Activated T-helper 1 cell treated with anti-CD3 and anti-CD28 coated beads, Interleukin-12 subunit alpha, Interleukin-12 subunit beta, Interleukin-2, Interleukin-4 antibody, amounts not matched to agents 30 ng/mL and 10 ng/mL and 1 ng/mL, durations not matched to agents 14 hours and 24 hours and 36 hours (primary cell): ENCODE measurements around the gene GPC3. TPM values are rescaled to one million over a fixed set of nuclear protein-coding genes. Genes with fewer than 3 reads are reported as not detected.

ENCODE experiments used
- DNase-seq: peaks from one replicate; pipeline ENCODE4 v3.0.0; 2021; ENCODE audit warnings: low spot score
- H3K27ac Mint-ChIP-seq: one replicate; pipeline ENCODE4 v1.8.0; 2021; ENCODE audit warnings: mild to moderate bottlenecking, mixed read lengths
- H3K27me3 Mint-ChIP-seq: one replicate; pipeline ENCODE4 v1.8.0; 2022; ENCODE audit warnings: mild to moderate bottlenecking, moderate library complexity, mixed read lengths; ENCODE audit not compliant: insufficient read depth
- H3K36me3 Mint-ChIP-seq: one replicate; pipeline ENCODE4 v1.8.0; 2021; ENCODE audit warnings: low read depth, mixed read lengths
- H3K4me1 Mint-ChIP-seq: one replicate; pipeline ENCODE4 v1.8.0; 2021; ENCODE audit warnings: low read depth, mixed read lengths
- H3K4me3 Mint-ChIP-seq: one replicate; pipeline ENCODE4 v1.8.0; 2021; ENCODE audit warnings: mild to moderate bottlenecking, moderate library complexity, mixed read lengths
- H3K9me3 Mint-ChIP-seq: one replicate; pipeline ENCODE4 v1.8.0; 2021; ENCODE audit warnings: mixed read lengths
- intact Hi-C: fragments of 100-400 bp; cut with micrococcal nuclease; formaldehyde crosslinking; loops from one replicate; pipeline ENCODE4 v1.15.1; 2024
- total RNA-seq: library from RNA; stranded (reverse); gene quantifications from 2 replicates; pipeline ENCODE4 v1.2.3, GENCODE V29; 2022

Gene GPC3
- total RNA-seq, 1 donor from 2014 or later, result 0.39 TPM

DNA sequence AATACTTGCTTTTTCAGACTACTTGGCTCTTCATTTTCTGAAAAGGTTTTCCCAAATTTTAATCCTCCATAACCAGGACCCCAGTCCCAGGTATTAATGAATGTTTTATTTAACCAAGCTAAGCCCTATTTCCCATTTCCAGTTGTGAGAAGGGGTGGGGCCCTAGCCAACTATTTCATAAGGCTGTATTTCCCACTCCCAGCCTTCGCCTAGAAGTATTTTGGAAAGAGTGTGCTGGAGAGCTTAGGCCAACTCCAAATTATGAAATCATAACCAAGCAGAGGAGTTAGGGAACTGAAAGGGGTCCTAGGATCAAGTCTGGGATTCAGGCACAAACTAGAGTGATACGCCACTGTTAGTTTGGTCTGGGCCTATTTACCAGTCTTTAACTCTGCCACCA lies 421.7 kb downstream of the GPC3 start:
- Mint-ChIP-seq H3K36me3 (no peaks in the 10 kb centered on the region), H3K27me3 (no peaks in the 10 kb centered on the region), H3K4me3 (no peak overlapping the region), H3K27ac (no peak overlapping the region), H3K9me3 (no peaks in the 10 kb centered on the region), H3K4me1 (no peaks in the 10 kb centered on the region)
- no peak for DNase-seq
- intact Hi-C loops, result no loop called here

DNA sequence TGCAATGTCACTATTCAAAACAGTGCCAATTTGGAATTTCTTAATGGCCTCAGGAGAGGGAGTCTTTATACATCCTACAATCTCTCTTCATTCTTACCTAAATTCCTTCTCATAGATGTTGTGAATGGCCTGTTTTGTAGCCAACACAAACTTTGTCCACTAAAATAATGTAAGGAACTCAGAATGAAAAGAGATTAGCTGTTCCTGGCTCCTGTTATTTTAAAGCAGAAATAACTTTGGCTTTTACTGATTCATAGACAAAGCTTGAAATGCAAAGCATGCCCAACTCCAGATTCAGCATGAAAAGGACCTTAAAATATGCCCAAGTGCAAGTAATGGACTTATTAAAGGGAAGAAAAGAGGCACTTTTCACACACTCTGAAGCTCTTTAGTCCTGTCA lies 424.1 kb downstream of the GPC3 start:
- intact Hi-C loops, result no loop called here
- H3K9me3 Mint-ChIP-seq, result peaks cover under 1% of the 10 kb centered on the region
- H3K27ac Mint-ChIP-seq, result no peak overlapping the region
- H3K4me1 Mint-ChIP-seq, result no peaks in the 10 kb centered on the region
- H3K27me3 Mint-ChIP-seq, result no peaks in the 10 kb centered on the region
- H3K4me3 Mint-ChIP-seq, result no peak overlapping the region
- H3K36me3 Mint-ChIP-seq, result no peaks in the 10 kb centered on the region
- no peak for DNase-seq

DNA sequence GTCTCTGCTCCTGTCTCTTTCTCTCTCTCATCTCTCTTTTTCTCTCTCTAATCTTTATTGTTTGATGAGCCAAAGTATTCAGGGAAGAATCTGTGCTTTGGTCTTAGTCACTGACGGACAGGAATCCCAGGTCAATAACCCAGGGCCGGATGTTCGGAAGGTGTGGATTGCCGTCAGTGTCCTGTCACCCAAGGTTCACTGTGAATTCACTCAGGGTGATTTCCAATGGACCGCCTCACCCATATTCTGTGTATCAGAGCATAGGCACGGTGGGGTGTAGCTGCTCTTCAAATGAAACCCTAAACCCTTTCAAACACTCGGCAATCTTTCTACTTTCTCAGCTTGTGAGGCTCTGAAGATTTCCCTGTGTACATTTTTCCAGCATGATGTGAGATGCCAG lies 425.5 kb downstream of the GPC3 start:
- H3K36me3 Mint-ChIP-seq, result no peaks in the 10 kb centered on the region
- intact Hi-C loops, result no loop called here
- H3K4me1 Mint-ChIP-seq, result no peaks in the 10 kb centered on the region
- H3K27ac Mint-ChIP-seq, result no peak overlapping the region
- H3K4me3 Mint-ChIP-seq, result no peak overlapping the region
- peaks cover 8% of the 10 kb centered on the region for H3K9me3 Mint-ChIP-seq
- no peak for DNase-seq
- no peaks in the 10 kb centered on the region for H3K27me3 Mint-ChIP-seq

DNA sequence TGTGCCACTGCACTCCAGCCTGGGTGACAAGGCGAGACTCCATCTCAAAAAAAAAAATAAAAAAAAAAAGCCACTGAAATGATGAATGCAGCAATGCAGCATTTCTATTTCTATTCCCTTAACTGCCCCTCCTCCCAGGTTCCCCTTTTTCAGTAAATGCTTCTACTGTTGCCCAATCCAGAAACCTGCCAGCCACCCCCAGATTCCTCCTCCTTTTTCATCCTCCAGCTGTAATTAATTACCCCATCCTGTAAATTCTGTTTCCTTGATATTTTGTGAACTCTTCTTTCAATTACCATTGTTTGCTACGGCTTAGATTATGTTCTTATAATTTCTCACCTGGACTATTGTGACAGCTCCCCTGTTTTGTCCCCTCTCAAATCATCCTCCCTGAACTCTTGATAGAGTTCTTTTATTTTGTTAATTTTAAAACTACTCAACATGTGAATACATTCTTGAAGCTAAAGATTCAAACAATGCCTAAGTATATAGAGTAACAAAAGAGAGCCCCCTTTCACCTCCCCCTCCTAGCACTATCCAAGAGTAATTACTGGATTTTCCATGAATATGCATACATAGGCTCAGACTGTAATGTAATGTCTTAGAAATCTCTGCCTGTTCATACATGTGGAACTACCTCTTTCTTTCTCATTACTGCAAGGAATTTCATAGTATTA lies 429.5 kb downstream of the GPC3 start:
- Mint-ChIP-seq H3K9me3 (peaks cover 8% of the 10 kb centered on the region), H3K4me3 (no peak overlapping the region), H3K4me1 (no peaks in the 10 kb centered on the region), H3K27ac (no peak overlapping the region), H3K27me3 (no peaks in the 10 kb centered on the region), H3K36me3 (no peaks in the 10 kb centered on the region)
- intact Hi-C loops, result no loop called here
- DNase-seq, result no peak

DNA sequence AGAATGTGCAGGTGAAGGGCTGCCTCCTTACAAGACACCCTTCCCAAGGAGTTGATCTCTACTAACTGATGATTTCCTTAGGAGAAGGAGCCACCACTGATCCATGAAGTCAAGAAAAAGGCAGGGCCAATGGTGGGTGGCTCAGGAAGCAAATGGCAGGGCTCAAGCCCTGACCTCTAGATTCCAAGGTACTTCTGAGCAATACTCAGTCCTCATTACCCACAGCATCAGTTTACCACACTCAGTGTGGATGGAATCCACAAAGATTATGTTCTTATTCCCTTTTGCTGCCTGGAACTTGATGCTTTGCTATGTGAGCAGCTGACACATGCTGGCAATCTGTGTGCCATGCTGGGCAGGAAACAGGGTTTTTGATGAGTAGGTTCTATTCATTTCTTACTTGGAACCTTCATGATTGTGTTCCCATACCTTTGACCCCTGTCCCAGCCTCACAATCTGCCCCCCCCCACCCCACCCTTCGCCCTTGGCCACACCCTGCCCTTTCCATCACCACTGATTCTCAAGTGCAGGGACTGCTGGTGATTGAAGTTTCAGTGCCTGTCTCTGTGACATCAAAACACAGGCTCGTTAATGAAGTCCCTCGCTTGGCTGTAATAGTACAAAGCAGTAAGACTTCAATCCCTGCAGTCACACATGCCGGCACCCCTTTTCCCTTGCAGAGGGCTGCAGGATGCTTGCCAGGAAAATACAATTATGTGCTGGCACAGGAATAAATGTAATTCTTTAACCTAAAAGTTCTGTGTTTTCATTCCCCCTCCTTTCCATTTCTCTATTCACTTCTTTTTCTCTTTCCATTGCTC lies 434.5 kb downstream of the GPC3 start:
- Mint-ChIP-seq H3K4me1 (no peaks in the 10 kb centered on the region), H3K27me3 (no peaks in the 10 kb centered on the region), H3K4me3 (no peak overlapping the region), H3K9me3 (peaks cover 4% of the 10 kb centered on the region), H3K36me3 (no peaks in the 10 kb centered on the region), H3K27ac (no peak overlapping the region)
- DNase-seq, result no peak
- intact Hi-C loops, result no loop called here

DNA sequence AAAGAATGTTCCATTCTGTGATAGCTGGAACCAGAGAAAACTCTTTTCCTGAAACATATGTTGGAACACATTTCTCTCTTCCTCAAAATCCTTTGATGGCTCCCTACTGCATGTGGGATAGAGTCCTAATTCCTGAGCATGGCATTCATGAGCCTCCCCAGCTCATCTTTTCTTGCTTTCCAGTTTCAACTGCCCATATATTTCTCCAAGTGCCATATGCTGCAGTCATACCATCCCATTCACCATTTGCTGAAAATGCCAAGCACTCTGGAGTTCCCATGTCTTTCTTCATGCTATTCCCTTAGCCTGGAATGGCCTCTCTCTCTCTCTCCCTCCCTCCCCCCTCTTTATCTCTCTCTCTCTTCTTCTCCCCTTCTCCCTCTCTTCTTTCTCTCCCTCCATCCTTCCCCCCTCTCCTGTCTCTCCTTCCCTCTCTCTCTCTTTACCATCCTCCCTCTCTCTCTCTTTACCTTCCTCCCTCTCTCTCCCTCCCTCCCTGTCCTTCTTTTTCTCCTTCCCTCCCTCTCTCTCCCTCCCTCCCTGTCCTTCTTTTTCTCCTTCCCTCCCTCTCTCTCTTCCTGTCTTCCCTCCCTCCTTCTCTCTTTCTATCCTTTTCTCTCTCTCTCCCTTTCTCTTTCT lies 436.0 kb downstream of the GPC3 start:
- H3K36me3 Mint-ChIP-seq, result no peaks in the 10 kb centered on the region
- no peaks in the 10 kb centered on the region for H3K4me1 Mint-ChIP-seq
- H3K27me3 Mint-ChIP-seq, result no peaks in the 10 kb centered on the region
- intact Hi-C loops, result no loop called here
- no peaks in the 10 kb centered on the region for H3K9me3 Mint-ChIP-seq
- no peak overlapping the region for H3K4me3 Mint-ChIP-seq
- no peak overlapping the region for H3K27ac Mint-ChIP-seq
- DNase-seq, result no peak

DNA sequence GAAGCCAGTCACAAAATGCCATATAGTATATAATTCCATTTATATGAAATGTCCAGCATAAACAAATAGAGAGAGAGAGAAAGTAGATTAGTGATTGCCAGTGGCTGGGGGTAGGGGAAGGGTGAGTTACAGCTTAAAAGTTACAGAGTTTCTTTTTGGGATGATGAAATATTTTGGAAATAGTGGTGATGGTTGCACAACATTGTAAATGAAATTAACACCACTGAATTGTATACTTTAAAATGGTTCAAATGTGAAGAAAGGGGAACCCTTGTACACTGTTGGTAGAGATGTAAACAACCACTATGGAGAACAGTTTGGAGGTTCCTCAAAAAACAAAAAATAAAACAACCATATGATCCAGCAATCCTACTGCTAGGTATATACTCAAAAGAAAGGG lies 439.0 kb downstream of the GPC3 start:
- no peaks in the 10 kb centered on the region for H3K4me1 Mint-ChIP-seq
- H3K36me3 Mint-ChIP-seq, result no peaks in the 10 kb centered on the region
- H3K27ac Mint-ChIP-seq, result no peak overlapping the region
- DNase-seq, result no peak
- no peak overlapping the region for H3K4me3 Mint-ChIP-seq
- H3K9me3 Mint-ChIP-seq, result no peaks in the 10 kb centered on the region
- intact Hi-C loops, result no loop called here
- H3K27me3 Mint-ChIP-seq, result no peaks in the 10 kb centered on the region

DNA sequence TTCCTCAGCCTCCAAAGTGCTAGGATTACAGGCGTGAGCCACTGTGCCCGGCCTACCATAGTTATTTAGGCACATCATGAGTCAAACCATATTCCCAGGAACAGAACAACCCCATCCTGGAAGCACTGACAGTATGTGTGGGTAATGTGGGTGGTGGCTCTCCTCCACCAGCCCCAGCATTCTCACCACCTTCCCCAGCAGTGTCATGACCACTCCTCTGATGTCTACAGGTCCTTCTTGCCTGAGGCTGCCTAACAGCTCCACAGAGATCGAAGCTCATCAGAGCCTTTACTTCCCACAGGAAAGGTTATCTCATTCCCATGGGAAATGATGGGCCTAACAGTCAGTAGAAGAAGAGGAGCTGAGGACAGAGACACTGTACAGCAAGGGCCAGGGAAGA lies 440.6 kb downstream of the GPC3 start:
- intact Hi-C loops, result no loop called here
- H3K36me3 Mint-ChIP-seq, result no peaks in the 10 kb centered on the region
- H3K4me3 Mint-ChIP-seq, result no peak overlapping the region
- DNase-seq, result no peak
- H3K27ac Mint-ChIP-seq, result no peak overlapping the region
- H3K27me3 Mint-ChIP-seq, result no peaks in the 10 kb centered on the region
- no peaks in the 10 kb centered on the region for H3K9me3 Mint-ChIP-seq
- H3K4me1 Mint-ChIP-seq, result no peaks in the 10 kb centered on the region

DNA sequence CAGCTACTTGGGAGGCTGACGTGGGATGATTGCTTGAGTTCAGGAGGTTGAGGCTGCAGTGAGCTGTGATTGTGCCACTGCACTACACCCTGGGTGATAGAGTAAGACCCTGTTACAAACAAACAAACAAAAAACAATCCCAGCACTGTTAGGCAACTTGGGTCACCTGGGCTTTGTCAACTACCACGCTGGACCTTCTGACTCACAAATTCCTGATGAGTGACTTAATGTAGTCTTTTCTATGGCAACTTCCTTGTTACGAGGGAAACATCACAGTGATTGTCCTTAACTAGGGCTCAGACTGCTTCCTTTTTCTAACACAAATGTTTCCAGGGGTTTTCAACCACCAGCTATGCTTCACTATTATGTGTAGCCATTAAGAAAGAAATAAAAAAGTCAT lies 441.3 kb downstream of the GPC3 start:
- no peak overlapping the region for H3K27ac Mint-ChIP-seq
- intact Hi-C loops, result no loop called here
- no peak overlapping the region for H3K4me3 Mint-ChIP-seq
- no peak for DNase-seq
- no peaks in the 10 kb centered on the region for H3K9me3 Mint-ChIP-seq
- no peaks in the 10 kb centered on the region for H3K4me1 Mint-ChIP-seq
- no peaks in the 10 kb centered on the region for H3K36me3 Mint-ChIP-seq
- H3K27me3 Mint-ChIP-seq, result no peaks in the 10 kb centered on the region

DNA sequence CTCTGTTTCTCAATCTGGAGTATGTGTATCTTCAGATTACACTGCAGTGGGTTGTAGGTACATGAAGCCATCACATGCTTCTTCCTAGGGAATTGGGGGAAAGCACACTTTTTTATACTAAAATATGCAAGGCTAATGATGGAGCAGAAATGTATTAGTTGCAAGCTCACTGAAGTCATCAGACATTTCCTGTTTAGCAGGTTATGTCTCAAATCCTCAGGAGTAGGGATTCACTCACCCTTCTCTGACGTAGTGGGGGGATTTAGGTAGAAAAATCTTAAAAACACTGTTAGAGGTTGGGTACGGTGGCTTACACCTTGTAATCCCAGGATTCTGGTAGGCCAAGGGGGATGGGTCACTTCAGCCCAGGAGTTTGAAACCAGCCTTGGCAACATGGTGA lies 441.7 kb downstream of the GPC3 start:
- H3K36me3 Mint-ChIP-seq, result no peaks in the 10 kb centered on the region
- H3K4me1 Mint-ChIP-seq, result no peaks in the 10 kb centered on the region
- H3K4me3 Mint-ChIP-seq, result no peak overlapping the region
- H3K9me3 Mint-ChIP-seq, result no peaks in the 10 kb centered on the region
- no peaks in the 10 kb centered on the region for H3K27me3 Mint-ChIP-seq
- DNase-seq, result no peak
- intact Hi-C loops, result no loop called here
- H3K27ac Mint-ChIP-seq, result no peak overlapping the region

DNA sequence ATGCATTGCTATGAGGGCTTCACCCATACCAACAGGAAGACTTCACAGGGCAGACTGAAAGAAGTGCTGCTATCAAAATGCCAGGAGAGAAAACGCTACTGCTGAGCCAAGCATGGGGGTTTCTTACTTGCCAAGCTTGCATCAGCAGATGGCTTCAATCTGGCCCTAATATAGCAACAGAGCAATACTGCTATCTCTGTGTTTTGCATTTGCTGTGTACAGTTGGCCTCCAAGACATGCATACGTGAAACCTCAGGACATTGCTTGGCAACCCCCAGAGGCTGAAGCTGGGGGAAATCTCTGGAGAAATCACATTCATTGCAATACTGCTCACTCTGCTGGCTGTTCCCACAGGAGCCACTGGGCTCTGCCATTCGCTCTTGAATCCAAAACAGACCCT lies 442.9 kb downstream of the GPC3 start:
- Mint-ChIP-seq H3K27ac (no peak overlapping the region), H3K36me3 (no peaks in the 10 kb centered on the region), H3K4me1 (no peaks in the 10 kb centered on the region), H3K4me3 (no peak overlapping the region), H3K9me3 (no peaks in the 10 kb centered on the region), H3K27me3 (no peaks in the 10 kb centered on the region)
- intact Hi-C loops, result no loop called here
- no peak for DNase-seq

DNA sequence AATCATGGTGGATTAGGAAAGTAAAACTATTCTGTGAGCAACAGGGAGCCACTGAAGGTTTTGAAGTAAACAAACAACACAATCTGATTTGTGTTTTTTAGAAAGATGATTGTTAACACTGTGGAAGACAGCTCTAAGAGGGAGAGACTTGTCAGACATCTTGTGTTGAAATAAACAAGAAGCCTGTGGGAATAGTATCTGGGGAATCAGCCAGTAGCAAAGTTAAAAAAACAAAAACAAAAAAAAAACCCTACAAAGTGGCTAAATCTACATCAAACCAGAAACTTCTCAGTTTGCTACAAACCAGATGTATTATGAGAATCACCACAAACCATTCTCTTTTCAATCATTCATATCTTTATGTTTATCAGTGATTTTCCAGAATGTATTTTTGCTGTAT lies 444.4 kb downstream of the GPC3 start:
- no peaks in the 10 kb centered on the region for H3K9me3 Mint-ChIP-seq
- no peak overlapping the region for H3K4me3 Mint-ChIP-seq
- H3K4me1 Mint-ChIP-seq, result no peaks in the 10 kb centered on the region
- H3K36me3 Mint-ChIP-seq, result no peaks in the 10 kb centered on the region
- no peak for DNase-seq
- no peak overlapping the region for H3K27ac Mint-ChIP-seq
- H3K27me3 Mint-ChIP-seq, result no peaks in the 10 kb centered on the region
- intact Hi-C loops, result no loop called here

DNA sequence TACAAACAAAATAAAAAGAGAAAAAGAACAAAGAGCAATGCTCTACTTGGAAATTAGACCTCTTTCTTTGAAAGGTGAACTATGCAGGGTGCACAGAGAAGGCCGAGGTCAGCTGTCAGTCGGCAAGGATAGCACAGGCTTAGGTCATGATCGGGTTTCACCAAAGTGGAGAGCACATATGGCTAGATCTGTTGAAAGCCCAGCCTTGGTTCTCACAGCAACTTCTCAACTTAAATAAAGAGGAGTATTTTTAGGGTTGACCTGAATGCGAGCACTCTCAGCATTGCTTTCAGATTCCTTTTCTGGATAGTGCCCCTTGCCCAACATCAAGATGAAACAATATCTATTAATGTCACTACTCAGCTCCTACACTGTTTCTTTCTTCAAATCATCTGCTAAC lies 447.2 kb downstream of the GPC3 start:
- Mint-ChIP-seq H3K9me3 (no peaks in the 10 kb centered on the region), H3K27ac (no peak overlapping the region), H3K4me3 (no peak overlapping the region)

More for the DNA sequence above, 447.2 kb downstream of the GPC3 start:
- DNase-seq, result no peak
- Mint-ChIP-seq H3K36me3 (no peaks in the 10 kb centered on the region), H3K4me1 (no peaks in the 10 kb centered on the region), H3K27me3 (no peaks in the 10 kb centered on the region)
- intact Hi-C loops, result no loop called here
